HL-60 (cell line): ENCODE results near the gene EXOG.
"Not testable (repeated sequence)": the region's sequence is repeated elsewhere in the genome, so short reads cannot be mapped to it uniquely, and the experiment has no call there.

ENCODE experiments used
- DNase-seq, 2 experiments: peaks; one replicate each; pipeline ENCODE4 v3.0.0-alpha.2; 2010 to 2020; ENCODE audit warnings: low read depth in 1 of 2, low spot score in 1 of 2
- H3K27ac ChIP-seq: fragments of 250-450 bp; sonication (Bioruptor Pico); replicated peaks from 2 replicates; pipeline ENCODE4 v1.5.1; 2020; ENCODE audit warnings: mild to moderate bottlenecking, moderate library complexity
- H3K27me3 ChIP-seq: fragments of 250-450 bp; sonication (Bioruptor Pico); 2 replicates; pipeline ENCODE4 v1.5.1; 2021; ENCODE audit warnings: mild to moderate bottlenecking, moderate library complexity; ENCODE audit not compliant: insufficient read depth, poor library complexity, severe bottlenecking
- H3K4me3 ChIP-seq: replicated peaks from 2 replicates; pipeline ENCODE4 v1.5.1; 2011; ENCODE audit warnings: mild to moderate bottlenecking, control low read depth, low read length; ENCODE audit not compliant: insufficient read depth
- GABPA ChIP-seq: IDR thresholded peaks from 2 replicates; pipeline ENCODE4 v1.6.1; 2012; ENCODE audit warnings: low read depth
- POLR2AphosphoS5 ChIP-seq: IDR thresholded peaks from 2 replicates; pipeline ENCODE4 v1.6.1; 2012; ENCODE audit warnings: low read depth
- REST ChIP-seq: IDR thresholded peaks from 2 replicates; pipeline ENCODE4 v1.6.1; 2012; ENCODE audit warnings: low read depth; ENCODE audit not compliant: insufficient replicate concordance
- SPI1 ChIP-seq: IDR thresholded peaks from 2 replicates; pipeline ENCODE4 v1.6.1; 2012; ENCODE audit warnings: low read depth, mild to moderate bottlenecking, borderline replicate concordance
- TF ChIP-seq, protein P1 (sequence below): IDR thresholded peaks from one replicate; pipeline ENCODE4 v1.5.1; 2011; ENCODE audit warnings: low read length, control low read depth, inconsistent platforms; ENCODE audit not compliant: insufficient read depth

EXOG gene

DNA sequence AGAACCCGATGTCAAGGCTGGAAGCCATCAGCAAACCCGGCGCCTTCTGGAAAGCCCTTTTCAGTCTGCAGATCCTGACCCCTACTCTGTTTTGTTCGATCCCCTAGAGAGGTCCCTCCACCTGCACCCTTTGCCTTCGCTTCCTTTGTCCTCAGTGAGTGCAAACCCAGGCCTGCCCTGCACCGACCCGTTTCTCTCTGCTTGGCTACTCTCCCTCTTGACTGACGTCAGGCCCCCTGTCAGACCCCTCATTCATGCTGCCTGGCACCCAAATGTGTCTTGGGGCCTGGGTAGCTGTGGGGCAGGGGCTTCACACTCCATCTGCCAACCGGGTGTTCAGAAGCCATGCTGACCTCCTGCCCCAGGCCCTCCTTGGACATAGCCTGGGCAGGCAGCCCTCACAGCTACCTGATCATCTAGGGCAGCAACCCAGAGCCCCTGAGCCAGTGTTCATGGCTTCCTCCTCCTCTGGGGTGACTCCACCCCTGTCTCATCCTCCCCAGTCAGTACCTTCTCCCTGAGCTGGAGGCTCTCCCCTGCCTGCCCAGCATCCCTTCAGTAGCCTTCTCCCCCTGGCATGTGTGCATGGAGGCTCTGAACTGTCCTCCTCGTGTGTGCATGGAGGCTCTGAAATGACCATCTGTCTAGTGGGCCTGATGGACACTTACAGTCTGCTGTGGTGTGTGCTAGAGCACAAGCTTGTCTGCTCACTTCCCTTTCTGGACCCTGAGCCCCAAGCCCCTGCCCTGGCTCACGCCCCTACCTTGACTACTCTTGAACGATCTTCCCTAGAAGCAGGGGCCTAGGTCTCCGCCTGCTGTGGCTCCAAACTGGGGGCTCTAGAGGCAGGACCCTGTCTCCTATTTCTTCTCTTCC lies 69.4 kb downstream of the EXOG start:
- H3K27me3 ChIP-seq = no peaks in the 10 kb centered on the region
- no peak overlapping the region for H3K4me3 ChIP-seq
- no peak overlapping the region for H3K27ac ChIP-seq
- no peak for DNase-seq
- no peak for TF ChIP-seq GABPA
- no peak for TF ChIP-seq REST
- TF ChIP-seq POLR2AphosphoS5 = no peak
- TF ChIP-seq SPI1 = no peak
- TF ChIP-seq, protein P1, sequence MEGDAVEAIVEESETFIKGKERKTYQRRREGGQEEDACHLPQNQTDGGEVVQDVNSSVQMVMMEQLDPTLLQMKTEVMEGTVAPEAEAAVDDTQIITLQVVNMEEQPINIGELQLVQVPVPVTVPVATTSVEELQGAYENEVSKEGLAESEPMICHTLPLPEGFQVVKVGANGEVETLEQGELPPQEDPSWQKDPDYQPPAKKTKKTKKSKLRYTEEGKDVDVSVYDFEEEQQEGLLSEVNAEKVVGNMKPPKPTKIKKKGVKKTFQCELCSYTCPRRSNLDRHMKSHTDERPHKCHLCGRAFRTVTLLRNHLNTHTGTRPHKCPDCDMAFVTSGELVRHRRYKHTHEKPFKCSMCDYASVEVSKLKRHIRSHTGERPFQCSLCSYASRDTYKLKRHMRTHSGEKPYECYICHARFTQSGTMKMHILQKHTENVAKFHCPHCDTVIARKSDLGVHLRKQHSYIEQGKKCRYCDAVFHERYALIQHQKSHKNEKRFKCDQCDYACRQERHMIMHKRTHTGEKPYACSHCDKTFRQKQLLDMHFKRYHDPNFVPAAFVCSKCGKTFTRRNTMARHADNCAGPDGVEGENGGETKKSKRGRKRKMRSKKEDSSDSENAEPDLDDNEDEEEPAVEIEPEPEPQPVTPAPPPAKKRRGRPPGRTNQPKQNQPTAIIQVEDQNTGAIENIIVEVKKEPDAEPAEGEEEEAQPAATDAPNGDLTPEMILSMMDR = no peak

GRCh38 chr3:38566215-38566528 lies 70.0 kb downstream of the EXOG start:
- DNase-seq = peak in 1 of 2 experiments; percentile 18
- Histone ChIP-seq H3K27me3 (no peaks in the 10 kb centered on the region), H3K27ac (no peak overlapping the region), H3K4me3 (no peak overlapping the region)
- TF ChIP-seq, protein P1 = no peak
- TF ChIP-seq GABPA = no peak
- no peak for TF ChIP-seq SPI1
- no peak for TF ChIP-seq REST
- TF ChIP-seq POLR2AphosphoS5 = no peak

- not testable (repeated sequence) for H3K27ac ChIP-seq, H3K27me3 ChIP-seq
- peak in 1 of 2 experiments; percentile 39 for DNase-seq
These were observed 70.7 kb downstream of the EXOG start for GRCh38 chr3:38566794-38567193.

DNA sequence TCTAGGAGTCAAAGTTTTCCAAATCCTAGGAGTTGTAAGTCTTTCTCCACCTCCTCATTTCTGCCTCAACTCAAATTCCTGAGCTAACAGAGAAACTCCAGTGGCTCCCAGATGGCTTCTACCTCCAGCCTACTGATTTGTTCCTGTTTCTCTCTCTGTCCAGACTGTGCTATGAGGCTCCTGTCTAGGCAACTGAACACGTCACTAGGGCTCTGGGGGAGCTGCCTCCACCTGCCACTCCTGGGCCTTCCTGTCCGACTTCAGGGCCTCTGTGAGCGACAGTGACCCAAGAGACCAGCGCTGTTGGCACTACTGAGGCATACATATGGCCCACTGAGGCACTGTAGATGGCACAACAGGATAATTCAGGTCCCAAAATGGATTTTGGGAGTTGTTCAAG lies 71.4 kb downstream of the EXOG start:
- TF ChIP-seq SPI1 = no peak
- no peak for TF ChIP-seq POLR2AphosphoS5
- H3K27me3 ChIP-seq = no peaks in the 10 kb centered on the region
- no peak overlapping the region for H3K27ac ChIP-seq
- DNase-seq = no peak
- H3K4me3 ChIP-seq = no peak overlapping the region

More at GRCh38 chr3:38566794-38567193, 70.7 kb downstream of the EXOG start:
- H3K4me3 ChIP-seq = not testable (repeated sequence)

GRCh38 chr3:38573111-38573510 lies 77.0 kb downstream of the EXOG start:
- no peak overlapping the region for H3K27ac ChIP-seq
- H3K27me3 ChIP-seq = no peaks in the 10 kb centered on the region
- TF ChIP-seq REST = no peak
- no peak for TF ChIP-seq SPI1
- TF ChIP-seq, protein P1 = no peak
- DNase-seq = no peak
- no peak overlapping the region for H3K4me3 ChIP-seq
